CD4-positive, alpha-beta T cell treated with Interleukin-12 subunit alpha and Interleukin-12 subunit beta, for 1 hour (primary cell): ENCODE measurements around the gene TXNDC5.
"Not testable (repeated sequence)": the region's sequence is repeated elsewhere in the genome, so short reads cannot be mapped to it uniquely, and the experiment has no call there.

Experiments used
- DNase-seq: peaks from one replicate; pipeline ENCODE4 v3.0.0-alpha.2; 2020

The TXNDC5 gene

DNA sequence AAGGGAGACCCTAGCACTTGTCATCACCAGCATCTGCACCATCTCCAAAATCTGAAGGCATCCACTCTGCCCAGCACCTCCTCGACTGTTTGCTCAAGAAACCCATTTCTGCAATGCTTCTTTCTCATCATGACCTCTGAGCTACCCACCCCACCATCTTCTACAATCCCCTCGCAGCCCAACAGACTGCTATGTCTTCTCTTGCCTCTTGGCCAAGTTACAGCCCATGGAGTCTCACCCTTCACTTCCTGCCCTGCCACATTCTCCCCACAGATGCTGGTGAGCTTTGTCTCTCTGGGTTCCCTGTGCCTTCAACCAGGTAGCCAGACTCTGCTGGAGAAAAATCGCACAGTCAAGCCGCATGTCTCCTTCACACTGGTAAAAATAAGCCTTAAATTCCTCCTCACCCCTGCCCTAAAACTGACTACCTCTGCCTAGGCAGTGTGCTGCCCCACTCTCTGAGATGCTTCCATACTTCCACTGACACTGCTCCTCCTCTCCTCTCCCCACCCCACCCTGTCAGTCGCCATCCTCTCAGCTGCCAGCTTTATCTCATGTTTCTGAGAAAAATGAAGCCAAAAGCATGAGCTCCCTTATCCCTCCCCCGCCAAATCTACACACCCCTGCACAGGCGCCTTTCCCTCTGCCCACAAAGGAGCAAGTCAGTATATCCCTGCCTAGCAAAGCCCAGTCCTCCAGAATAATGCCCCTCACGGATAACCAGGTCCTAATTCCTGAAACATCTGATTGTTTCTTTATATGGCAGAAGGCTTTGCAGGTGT is 2.3 kb upstream of the TXNDC5 start:
- no peak for DNase-seq

DNA sequence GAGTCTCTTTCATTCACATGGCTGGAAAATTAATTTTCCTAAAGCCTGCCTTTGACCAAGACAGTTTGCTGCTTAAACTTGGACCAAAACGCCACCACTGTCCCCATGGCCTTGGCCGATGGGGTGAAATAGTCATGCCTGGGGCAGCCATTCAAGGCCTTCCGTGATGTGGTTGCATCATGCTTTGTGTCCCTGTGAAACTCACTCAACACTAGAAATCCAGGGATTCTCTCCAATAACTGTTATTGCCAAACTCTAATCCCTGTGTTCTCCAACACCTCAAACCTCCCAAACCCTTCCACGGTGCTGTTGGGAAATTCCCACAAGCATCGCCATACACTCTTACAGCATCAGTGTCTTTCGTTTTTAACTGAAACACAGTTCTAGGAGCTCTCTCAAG is 1.4 kb upstream of the TXNDC5 start:
- DNase-seq: no peak

DNA sequence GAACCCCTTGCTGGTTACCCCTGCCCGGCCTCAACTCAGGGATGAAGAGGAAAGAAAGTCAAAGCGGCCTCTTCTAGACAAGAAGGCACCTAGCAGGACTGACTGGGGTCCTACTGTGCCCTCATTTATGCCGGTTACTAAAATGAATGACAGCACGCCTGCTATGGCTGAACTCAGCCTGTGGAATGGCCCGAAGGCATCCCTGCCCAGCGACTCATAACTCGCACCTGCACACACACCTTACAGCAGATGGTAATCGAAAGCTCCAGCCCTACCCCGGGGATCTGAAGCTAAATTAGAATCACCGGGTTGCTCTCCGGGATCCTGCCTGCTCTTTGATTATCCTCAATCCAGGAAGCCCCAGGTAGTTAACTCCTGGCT is 747 bp upstream of the TXNDC5 start:
- DNase-seq: no peak

DNA sequence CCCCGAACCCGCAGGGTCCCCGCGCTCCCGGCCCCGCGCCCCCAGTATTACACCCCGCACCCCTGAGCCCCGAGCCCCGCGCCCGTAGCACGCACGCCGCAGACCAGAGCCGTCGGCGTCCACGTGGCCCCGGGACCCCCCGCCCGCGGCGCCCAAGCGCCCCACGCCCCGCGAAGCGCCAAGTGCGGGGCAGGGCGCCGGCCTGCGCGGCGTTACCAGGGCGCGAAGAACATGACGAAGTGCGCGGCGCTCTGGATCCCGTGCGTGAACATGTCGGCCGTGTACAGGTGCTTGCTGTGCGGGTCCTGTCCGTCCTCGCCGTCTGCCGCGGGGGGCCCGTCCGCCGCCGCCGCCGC is 312 bp downstream of the TXNDC5 start:
- no peak for DNase-seq

DNA sequence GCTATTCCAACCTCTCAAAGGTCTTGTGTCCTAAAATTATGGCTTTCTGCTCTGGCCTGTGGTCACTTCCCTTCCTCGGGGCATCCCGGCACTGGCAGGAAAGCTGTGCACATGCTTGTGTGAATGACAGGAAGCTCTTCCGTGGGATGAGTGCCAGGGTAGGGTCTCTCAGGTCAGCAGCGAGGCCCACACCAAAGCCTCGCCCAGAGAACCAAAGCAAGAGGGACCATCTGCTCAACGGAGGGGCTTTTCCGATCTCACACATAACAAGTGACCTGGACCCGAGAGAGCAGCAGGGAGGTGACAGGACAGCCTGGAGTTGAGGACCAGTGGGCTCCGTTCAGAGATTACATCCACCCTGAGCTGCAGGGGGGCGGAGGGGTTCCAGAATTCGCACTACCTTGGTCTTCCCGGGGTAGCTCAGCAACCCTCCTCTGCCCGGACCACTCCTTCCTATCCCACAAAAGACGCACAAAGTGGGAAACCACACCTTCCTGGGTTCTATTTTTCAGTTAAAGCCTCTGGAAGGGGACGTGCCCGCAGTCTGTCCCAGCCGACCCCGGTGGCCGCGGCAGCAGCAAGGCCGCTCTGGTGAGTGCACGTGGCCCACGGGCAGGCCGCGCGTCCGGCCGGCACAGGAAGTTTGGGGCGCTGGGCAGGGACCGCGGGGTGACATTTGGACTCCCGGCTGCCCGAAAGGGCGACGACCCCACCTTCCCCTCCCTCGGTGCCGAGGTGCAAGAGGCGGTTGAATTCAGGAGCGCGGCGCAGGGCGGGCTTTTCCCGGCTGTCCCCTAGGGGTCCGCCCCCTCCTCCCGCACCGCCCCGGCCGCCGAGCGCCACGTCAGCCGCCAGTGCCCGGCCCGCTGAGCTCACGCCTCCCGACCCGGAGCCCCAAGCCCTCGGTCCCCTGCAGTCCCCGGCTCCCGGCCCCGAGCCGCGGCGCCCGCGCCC is 988 bp downstream of the TXNDC5 start:
- DNase-seq: peak; percentile 29

DNA sequence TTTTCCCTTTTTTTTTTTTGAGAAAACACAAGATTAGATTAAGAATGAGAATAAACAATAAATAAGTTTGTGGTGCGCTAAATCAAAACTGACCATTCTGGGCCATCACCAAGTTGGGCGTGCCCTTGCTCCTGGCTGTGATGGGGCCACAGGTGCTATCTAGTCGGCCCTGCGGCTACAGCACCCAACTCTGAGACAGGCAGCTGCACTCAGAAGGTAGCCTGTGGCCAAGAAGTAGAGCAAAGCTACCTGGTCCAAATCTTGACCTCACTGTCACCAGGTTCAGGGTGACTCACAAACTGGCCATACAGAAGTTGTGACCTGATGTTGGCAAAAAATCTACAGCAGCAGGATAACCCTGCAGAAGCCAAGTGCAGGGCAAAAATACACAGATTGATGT is 3.4 kb downstream of the TXNDC5 start:
- no peak for DNase-seq

DNA sequence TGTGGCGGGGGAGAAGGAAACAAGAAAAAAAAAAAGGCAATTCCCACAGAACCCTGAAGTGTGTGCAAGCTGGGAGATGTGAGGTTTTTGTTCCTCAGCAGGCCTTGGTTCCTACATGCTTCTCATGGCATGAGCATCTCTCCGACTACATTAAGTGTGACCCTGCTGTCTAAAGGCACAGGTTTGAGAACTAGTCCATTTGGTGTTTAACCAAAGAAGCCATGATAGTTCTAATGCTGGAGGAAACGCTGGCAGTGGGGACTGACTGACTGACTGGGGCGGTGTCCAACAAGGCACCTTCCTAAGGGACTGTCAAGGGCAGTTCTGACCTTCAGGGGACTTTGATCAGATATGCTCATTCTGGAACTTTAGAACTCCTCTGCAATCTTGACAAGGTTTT is 3.8 kb downstream of the TXNDC5 start:
- DNase-seq: no peak

DNA sequence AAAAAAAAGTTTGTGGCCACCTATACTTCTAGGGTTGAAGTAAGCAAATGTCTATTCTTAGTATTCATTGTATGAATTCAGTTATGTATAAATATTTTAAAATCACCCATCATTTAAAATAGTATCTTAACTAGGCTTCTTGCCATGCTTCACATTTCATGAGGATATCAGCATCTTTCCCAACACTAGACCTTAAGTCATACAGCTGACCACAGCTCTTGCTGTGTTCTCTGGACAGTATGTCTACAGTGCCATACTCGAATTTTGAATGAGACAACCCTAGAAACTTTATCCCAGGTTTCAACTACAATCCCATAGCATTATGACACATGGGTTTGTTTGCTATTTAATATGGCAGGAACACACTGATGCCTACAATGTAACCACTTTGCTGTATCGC is 5.2 kb downstream of the TXNDC5 start:
- DNase-seq: no peak

DNA sequence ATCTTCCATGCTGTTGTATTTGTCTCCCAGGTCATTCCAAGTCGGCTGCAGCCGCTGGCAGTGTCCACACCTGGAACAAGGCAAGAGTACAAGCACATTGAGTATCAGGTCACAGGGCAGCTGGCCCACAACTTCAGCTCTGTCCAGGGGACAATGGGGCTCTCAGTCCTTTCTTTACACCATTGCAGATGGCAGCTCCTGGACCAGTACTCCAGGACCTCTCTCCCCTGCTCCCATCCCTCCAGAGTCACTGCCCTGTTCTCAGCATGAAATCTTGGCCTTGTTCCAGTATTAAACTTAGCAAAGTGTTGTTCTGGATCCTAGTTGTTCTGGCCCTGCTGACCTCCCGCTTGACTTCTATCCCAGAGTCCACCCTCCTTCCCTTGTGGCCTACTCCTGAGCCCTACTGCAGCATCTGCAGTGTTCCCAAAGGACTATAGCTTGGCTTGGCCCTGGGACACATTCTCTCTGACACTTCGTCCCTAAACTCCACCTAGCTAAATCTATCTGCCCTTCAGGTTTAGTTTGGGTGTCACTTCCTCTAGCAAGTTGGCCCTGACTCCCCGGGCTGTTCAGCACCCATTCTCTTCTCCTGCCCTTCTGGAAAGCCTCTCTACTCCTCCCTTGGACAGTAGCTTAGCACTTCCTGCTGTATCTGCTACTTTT is 5.8 kb downstream of the TXNDC5 start:
- no peak for DNase-seq

DNA sequence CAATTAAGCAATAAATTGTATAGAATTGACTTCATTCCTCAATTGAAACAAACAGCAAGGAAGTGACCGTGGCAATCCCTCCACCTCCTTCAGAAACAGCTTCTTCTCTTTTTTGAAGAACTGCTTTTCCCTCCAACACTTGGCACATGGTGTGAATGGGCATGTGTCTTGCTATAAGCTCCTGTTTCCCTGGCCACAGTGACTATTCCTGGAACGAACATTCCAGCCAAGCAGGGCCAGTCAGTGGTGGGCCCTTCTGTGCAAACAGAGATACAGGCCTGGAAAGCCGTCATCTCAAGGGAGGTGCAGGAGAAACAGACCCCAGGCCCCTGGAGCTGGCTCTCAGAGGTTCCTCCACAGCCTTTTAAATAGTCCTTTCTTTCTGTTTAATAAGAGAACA is 6.9 kb downstream of the TXNDC5 start:
- no peak for DNase-seq

DNA sequence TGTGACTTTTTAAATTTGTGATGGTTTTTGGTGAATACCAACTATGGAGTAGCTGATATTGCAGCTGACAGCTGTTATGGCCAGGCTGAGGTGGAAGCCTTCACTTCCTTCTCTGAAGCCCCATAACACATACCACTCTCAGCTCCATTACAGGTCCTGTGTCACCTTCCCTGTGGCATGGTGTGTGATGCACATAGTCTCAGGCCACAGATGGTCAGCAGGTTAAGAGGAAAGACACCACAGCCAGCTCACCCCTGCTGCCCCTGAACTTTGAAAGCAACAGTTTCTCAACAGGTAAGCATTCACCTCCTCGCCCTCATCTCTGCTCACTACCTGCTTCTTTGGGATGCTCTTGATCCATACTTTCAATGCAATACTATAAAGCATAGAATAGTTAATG is 7.7 kb downstream of the TXNDC5 start:
- no peak for DNase-seq

DNA sequence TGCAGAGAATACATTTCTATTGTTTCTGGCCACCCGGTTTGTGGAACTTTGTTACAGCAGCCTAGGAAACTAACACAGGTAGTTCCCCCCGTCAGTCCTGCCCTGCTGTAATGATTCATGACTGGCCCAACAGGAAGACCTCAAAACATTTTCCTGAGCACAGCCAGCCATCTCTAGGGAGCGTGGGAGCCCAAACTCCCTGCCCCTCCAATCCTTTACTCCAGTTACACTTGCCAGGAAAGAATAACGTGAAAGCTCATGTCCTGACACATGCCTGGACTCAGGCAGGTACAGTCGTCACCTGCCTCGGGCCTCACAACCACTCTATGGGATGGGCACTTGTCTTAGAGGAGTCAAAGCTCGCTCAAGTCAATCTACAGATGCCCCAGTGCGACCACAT is 8.4 kb downstream of the TXNDC5 start:
- no peak for DNase-seq

DNA sequence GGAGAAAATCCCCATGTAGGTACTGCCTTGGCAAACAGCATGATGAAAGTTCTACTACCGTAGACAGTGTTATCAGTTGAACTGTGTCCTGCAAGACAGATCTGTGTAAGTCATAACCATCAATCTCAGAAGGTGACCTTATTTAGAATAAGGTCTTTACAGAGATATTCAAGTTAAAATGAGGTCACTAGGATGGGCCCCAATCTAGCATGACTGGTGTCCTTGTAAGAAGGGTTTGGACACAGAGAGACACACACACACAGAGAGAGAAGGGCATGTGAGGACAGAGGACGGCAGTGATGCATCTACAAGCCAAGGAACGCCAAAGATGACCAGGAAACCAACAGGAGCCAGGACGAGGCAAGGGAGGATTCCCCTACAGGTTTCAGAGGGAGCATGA is 8.8 kb downstream of the TXNDC5 start:
- no peak for DNase-seq

DNA sequence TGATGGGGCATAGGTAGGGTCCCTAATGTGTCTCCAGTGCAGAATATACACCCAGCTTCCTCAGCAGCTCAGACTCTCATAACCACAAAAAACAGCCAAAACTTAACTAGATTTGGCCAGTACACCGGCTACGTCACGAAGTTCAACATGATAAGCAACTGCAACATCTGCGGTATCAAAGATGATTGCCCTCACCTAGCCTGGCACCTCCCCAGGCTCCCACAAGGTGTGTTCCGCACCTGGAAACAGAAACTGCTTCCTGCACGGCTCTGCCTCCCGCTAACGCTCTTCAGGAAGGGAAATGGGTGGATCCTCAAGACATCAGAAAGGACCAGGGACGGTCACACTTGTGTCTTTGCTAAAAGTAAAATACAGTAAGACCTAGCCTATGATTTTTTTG is 9.5 kb downstream of the TXNDC5 start:
- DNase-seq: no peak

DNA sequence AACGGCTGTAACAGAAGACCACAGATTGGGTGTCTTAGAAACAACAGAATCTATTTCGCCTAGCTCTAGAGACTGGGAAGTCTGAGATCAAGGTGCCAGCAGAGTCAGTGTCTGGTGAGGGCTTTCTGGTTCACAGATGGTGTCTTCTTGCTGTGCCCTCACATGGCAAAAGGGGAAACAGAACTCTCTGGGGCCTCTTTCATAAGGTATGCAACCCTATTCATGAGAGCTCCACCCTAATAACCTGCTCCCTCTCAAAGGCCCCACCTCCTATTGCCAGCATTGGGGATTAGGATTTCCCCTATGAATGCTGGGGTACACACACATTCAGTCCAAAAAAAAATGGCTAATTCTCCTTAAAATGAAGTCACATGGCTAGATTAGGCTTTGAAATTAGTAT is 10.0 kb downstream of the TXNDC5 start:
- no peak for DNase-seq

DNA sequence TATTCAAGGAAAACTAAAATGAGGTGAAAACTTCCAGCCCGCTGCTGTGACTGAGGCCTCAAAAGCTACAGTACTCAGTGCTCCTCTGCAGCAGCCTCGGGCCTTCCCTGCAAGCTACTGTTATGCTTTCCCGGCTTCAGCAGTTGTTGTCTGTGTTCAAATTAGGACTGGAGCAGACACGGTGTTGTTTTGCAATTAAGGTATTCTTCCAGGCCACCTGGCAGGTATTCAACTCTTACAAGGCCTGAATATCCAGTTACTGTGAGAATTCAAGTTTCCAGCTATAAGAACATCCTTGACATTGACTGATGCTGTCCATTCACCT is 10.7 kb downstream of the TXNDC5 start:
- DNase-seq: no peak

DNA sequence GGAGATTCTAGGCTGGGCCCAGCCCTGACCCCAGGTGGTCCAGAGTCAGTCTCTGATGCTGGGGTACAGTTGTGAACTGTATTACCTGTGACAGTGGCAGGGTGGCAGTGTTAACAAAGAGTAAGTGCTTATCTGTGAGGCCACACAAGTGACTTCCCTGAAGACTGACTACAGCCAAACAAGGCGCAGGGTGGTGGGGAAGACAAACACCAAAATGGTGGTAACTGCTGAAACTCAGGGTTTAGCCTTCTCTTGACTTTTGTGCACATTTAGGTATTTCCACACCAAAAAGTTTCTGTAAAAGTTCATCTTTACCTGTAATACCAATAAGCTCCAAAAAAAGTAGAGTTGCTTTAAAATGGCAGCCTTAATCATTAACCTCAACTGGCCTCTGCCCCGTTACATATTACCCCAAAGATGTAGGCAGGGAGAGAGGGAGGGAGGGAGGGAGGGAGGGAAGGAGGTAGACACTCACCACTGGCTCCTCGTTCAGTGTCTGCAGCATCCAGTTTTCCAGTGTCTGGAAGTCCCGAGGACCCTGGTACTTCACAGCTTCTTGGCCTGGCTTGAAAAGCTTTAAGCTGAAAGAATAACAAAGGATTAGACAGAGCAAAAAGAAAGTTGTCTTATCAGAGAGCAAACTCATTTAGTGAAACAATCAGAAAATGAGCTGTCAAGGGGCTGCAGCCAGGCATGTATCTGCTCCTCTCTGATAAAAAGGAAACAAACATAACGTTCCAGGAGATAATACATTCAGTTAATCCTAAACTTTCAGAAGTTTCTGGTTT is 11.3 kb downstream of the TXNDC5 start:
- no peak for DNase-seq

DNA sequence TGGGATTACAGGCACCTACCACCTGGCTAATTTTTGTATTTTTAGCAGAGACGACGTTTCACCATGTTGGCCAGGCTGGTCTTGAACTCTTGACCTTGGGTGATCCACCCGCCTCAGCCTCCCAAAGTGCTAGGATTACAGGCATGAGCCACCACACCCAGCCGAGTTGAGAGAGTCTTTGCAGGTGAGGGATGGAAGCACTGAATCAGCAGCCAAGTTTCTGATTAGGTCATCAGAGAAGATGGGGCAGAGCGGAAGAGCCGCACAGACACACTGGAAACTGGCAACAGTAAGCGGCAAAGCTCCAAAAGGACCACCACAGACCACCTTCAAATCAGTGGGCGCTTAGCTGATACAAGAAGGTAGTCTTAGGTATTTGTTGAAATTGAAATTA is 12.4 kb downstream of the TXNDC5 start:
- not testable (repeated sequence) for DNase-seq

DNA sequence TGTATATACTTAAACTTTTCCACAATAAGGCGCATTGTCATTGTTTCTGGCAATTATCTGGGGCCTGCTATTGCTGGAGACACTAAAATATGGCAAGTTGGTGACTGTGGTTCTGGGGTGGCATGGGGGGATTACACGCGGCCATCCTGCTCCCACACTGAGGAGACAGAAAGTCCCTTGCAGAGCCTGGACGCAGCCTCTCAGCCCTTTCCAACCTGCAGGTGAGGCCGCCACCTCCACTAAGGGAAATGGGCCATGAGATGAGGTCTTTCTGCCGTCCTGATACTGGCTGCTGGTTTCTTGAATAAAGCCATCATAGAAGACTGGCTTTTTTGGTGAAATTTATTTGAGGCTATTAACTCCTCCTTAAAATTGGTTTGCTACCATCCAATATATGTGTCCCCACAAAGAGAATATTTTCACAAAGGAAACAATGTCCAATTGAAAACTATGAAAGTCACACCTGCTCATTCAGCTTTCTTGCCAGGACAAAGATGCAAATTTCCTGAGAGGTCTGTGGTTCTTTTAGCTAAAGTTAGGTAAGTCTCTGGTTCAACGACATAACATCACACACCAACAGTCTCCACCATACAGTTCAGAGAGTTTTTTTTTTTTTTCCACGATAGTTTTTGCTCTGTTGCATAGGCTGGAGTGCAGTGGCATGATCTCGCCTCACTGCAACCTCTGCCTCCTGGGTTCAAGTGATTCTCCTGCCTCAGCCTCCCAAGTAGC is 13.0 kb downstream of the TXNDC5 start:
- no peak for DNase-seq

DNA sequence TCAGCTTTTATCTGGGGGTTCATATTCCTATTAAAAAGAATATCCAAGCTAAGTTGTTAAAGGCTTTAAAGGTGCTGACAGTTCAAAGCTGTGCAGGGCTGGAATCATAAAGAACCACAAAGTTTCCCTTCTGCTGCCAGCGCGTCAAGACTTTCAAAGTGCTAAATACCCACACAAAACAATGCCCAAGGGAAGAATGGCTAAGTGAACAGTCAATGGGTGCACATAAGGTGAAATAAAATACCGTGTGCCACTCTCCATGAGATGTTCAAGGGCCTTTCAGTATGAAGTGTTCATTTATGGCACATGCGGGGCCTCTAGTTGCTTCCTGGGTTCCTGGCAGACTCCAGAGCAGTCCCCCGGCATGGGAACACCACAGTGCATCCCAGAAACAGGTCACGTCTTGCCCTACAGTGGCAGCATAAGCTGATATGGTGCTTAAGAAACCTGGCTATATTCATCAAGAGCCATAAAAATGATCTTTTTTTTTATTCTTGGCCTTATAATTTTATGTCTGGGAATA is 14.1 kb downstream of the TXNDC5 start:
- DNase-seq: no peak

DNA sequence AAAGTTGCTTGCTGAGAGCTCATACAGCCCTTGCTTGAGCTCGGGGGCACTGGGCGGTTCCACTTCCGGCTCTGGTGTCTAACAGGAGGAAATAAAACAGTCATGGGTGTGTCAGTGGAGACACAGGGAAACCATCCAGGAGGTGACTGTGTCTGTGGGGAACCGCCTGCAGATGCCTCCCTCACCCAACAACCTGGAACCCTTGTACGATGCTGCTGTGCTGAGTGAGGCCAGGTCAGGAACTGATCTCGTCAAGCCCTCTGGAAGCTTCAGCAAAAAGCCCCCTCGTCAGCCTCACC is 15.5 kb downstream of the TXNDC5 start:
- DNase-seq: no peak
